GM23338 (cell line): Measurements from ENCODE around the gene LLGL2. TPM values are rescaled to one million over a fixed set of nuclear protein-coding genes. Genes with fewer than 3 reads are reported as not detected.

Experiments
- ATAC-seq: fragments of 200-7000 bp; cut with Tn5 transposase; 3 replicates; pipeline ENCODE4 v1.9.1; 2020
- DNase-seq: peaks from one replicate; pipeline ENCODE4 v3.0.0-alpha.2; 2015; ENCODE audit warnings: low spot score
- H2AFZ ChIP-seq: fragments of 200-600 bp; sonication (generic); 2 replicates; pipeline ENCODE4 v1.8.0; 2016; ENCODE audit warnings: antibody characterized with exemption, mild to moderate bottlenecking, moderate library complexity
- H3F3A ChIP-seq: fragments of 200-600 bp; sonication (generic); replicated peaks from 2 replicates; pipeline ENCODE4 v1.8.0; 2017; ENCODE audit warnings: antibody characterized with exemption, mixed run types, low read depth
- H3K27ac ChIP-seq: fragments of 200-600 bp; sonication (generic); 2 replicates; pipeline ENCODE4 v1.6.1; 2016; ENCODE audit warnings: low read depth
- H3K27me3 ChIP-seq: fragments of 200-600 bp; sonication (generic); 2 replicates; pipeline ENCODE4 v1.8.0; 2016; ENCODE audit warnings: mild to moderate bottlenecking, mixed run types, moderate library complexity; ENCODE audit not compliant: insufficient read depth
- H3K36me3 ChIP-seq: fragments of 200-600 bp; sonication (generic); 2 replicates; pipeline ENCODE4 v1.8.0; 2016; ENCODE audit warnings: mild to moderate bottlenecking; ENCODE audit not compliant: insufficient read depth
- H3K4me1 ChIP-seq: fragments of 200-600 bp; sonication (generic); 2 replicates; pipeline ENCODE4 v1.8.0; 2016; ENCODE audit warnings: mild to moderate bottlenecking, moderate library complexity; ENCODE audit not compliant: insufficient read depth
- H3K4me2 ChIP-seq: fragments of 200-600 bp; sonication (generic); 2 replicates; pipeline ENCODE4 v1.7.1; 2017; ENCODE audit warnings: mixed run types
- H3K4me3 ChIP-seq: fragments of 200-600 bp; sonication (generic); 2 replicates; pipeline ENCODE4 v1.6.1; 2016; ENCODE audit warnings: mixed run types
- H3K79me2 ChIP-seq: fragments of 200-600 bp; sonication (generic); replicated peaks from 2 replicates; pipeline ENCODE4 v1.8.0; 2017; ENCODE audit warnings: mild to moderate bottlenecking; ENCODE audit not compliant: insufficient read depth
- H3K9me2 ChIP-seq: fragments of 200-600 bp; sonication (generic); 2 replicates; pipeline ENCODE4 v1.8.0; 2017; ENCODE audit not compliant: insufficient read depth
- H4K20me1 ChIP-seq: fragments of 200-600 bp; sonication (generic); replicated peaks from 2 replicates; pipeline ENCODE4 v1.8.0; 2017; ENCODE audit warnings: mild to moderate bottlenecking; ENCODE audit not compliant: insufficient read depth
- H3K27ac Mint-ChIP-seq: 2 replicates; pipeline ENCODE4 v1.8.0; 2020; ENCODE audit warnings: inconsistent platforms, mild to moderate bottlenecking, moderate library complexity, mixed read lengths
- H3K27me3 Mint-ChIP-seq: 3 replicates; pipeline ENCODE4 v1.8.0; 2022; ENCODE audit warnings: low read depth, mild to moderate bottlenecking, moderate library complexity, mixed read lengths, inconsistent platforms; ENCODE audit not compliant: insufficient read depth, poor library complexity
- H3K36me3 Mint-ChIP-seq: 3 replicates; pipeline ENCODE4 v1.8.0; 2021; ENCODE audit warnings: low read depth, mild to moderate bottlenecking, inconsistent platforms, moderate library complexity, mixed read lengths
- H3K4me1 Mint-ChIP-seq: 3 replicates; pipeline ENCODE4 v1.8.0; 2020; ENCODE audit warnings: mild to moderate bottlenecking, inconsistent platforms, mixed read lengths
- H3K4me3 Mint-ChIP-seq: 3 replicates; pipeline ENCODE4 v1.8.0; 2021; ENCODE audit warnings: moderate library complexity, mild to moderate bottlenecking, inconsistent platforms, mixed read lengths
- H3K9me3 Mint-ChIP-seq: 3 replicates; pipeline ENCODE4 v1.8.0; 2020; ENCODE audit warnings: moderate library complexity, mild to moderate bottlenecking, inconsistent platforms, mixed read lengths
- CREB1 ChIP-seq: fragments of 250-450 bp; sonication (Bioruptor Pico); IDR thresholded peaks from 2 replicates; pipeline ENCODE4 v1.5.0; 2020; ENCODE audit warnings: low read depth, mild to moderate bottlenecking, moderate library complexity
- EZH2phosphoT487 ChIP-seq: fragments of 200-600 bp; sonication (generic); IDR thresholded peaks from one replicate; pipeline ENCODE4 v1.8.1; 2018; ENCODE audit warnings: antibody characterized with exemption; ENCODE audit not compliant: unreplicated experiment
- JUNB ChIP-seq: IDR thresholded peaks from one replicate; pipeline ENCODE4 v1.6.1; 2016; ENCODE audit warnings: antibody characterized with exemption; ENCODE audit not compliant: unreplicated experiment
- POLR2AphosphoS5 ChIP-seq: IDR thresholded peaks from 2 replicates; pipeline ENCODE4 v1.6.1; 2016; ENCODE audit warnings: antibody characterized with exemption, low read depth
- ZNF114 ChIP-seq: fragments of 250-450 bp; sonication (Bioruptor Pico); IDR thresholded peaks from 2 replicates; pipeline ENCODE4 v1.5.0; 2020; ENCODE audit warnings: mild to moderate bottlenecking, moderate library complexity
- ZNF331 ChIP-seq: fragments of 250-450 bp; sonication (Bioruptor Pico); IDR thresholded peaks from 2 replicates; pipeline ENCODE4 v1.5.0; 2020; ENCODE audit warnings: low read depth, mild to moderate bottlenecking, moderate library complexity
- polyA plus RNA-seq: library from polyadenylated mRNA; unstranded; fragments of >200 nt; fragmentation: Nextera tagmentation; extraction: Ambion mirVana; gene quantifications from 2 replicates; pipeline ENCODE4 v1.2.1, GENCODE V29; 2016
- total RNA-seq: library from RNA; depleted of rRNA; stranded (reverse); fragments of >200 nt; shearing (Covaris generic); gene quantifications from 2 replicates; pipeline ENCODE4 v1.2.3, GENCODE V29; 2014
- TF ChIP-seq, protein P1 (sequence below): IDR thresholded peaks from one replicate; pipeline ENCODE4 v1.6.1; 2018; ENCODE audit warnings: antibody characterized with exemption; ENCODE audit not compliant: unreplicated experiment
- TF ChIP-seq, protein P2 (sequence below): IDR thresholded peaks from 2 replicates; pipeline ENCODE4 v1.6.1; 2016; ENCODE audit warnings: antibody characterized with exemption
- TF ChIP-seq, protein P3 (sequence below): fragments of 250-450 bp; sonication (Bioruptor Pico); IDR thresholded peaks from 2 replicates; pipeline ENCODE4 v1.5.0; 2020; ENCODE audit warnings: mild to moderate bottlenecking, moderate library complexity
- TF ChIP-seq, protein P4 (sequence below), 2 experiments: fragments of 200-600 bp in 1 of 2; sonication (generic) in 1 of 2; conservative IDR thresholded peaks; 2 replicates each; pipeline versions ENCODE4 v1.5.1 to v1.6.1; 2016 to 2017; ENCODE audit warnings: antibody characterized with exemption in 2 of 2, low read depth in 2 of 2, mild to moderate bottlenecking in 2 of 2, moderate library complexity in 1 of 2

LLGL2 gene
- total and polyA plus RNA-seq, 2 experiments from 2014 or later = 62.5 to 78.5 TPM

DNA sequence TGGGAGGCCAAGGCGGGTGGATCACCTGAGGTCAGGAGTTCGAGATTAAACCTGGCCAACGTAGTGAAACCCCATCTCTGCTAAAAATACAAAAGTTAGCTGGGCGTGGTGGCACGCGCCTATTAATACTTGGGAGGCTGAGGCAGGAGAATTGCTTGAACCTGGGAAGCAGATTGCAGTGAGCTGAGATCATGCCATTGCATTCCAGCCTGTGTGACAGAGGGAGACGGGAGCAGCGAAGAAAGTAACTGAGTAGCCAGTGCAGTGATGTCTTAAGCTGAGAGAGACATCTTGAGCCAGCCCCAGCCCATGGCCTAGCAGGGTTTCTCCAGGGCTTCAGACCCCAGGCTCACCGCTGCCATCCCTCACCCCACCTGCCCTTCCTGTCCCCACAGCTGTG, 97.9 kb downstream of the LLGL2 start (continued):
- TF ChIP-seq, protein P1, sequence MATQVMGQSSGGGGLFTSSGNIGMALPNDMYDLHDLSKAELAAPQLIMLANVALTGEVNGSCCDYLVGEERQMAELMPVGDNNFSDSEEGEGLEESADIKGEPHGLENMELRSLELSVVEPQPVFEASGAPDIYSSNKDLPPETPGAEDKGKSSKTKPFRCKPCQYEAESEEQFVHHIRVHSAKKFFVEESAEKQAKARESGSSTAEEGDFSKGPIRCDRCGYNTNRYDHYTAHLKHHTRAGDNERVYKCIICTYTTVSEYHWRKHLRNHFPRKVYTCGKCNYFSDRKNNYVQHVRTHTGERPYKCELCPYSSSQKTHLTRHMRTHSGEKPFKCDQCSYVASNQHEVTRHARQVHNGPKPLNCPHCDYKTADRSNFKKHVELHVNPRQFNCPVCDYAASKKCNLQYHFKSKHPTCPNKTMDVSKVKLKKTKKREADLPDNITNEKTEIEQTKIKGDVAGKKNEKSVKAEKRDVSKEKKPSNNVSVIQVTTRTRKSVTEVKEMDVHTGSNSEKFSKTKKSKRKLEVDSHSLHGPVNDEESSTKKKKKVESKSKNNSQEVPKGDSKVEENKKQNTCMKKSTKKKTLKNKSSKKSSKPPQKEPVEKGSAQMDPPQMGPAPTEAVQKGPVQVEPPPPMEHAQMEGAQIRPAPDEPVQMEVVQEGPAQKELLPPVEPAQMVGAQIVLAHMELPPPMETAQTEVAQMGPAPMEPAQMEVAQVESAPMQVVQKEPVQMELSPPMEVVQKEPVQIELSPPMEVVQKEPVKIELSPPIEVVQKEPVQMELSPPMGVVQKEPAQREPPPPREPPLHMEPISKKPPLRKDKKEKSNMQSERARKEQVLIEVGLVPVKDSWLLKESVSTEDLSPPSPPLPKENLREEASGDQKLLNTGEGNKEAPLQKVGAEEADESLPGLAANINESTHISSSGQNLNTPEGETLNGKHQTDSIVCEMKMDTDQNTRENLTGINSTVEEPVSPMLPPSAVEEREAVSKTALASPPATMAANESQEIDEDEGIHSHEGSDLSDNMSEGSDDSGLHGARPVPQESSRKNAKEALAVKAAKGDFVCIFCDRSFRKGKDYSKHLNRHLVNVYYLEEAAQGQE = no peak
- TF ChIP-seq ZNF331 (CRISPR knock-in tag) (no peak), CREB1 (no peak), JUNB (no peak), POLR2AphosphoS5 (no peak), ZNF114 (no peak)
- TF ChIP-seq, protein P2, sequence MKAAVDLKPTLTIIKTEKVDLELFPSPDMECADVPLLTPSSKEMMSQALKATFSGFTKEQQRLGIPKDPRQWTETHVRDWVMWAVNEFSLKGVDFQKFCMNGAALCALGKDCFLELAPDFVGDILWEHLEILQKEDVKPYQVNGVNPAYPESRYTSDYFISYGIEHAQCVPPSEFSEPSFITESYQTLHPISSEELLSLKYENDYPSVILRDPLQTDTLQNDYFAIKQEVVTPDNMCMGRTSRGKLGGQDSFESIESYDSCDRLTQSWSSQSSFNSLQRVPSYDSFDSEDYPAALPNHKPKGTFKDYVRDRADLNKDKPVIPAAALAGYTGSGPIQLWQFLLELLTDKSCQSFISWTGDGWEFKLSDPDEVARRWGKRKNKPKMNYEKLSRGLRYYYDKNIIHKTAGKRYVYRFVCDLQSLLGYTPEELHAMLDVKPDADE = no peak

GRCh38 chr17:75624021-75624420, 98.5 kb downstream of the LLGL2 start:
- Histone ChIP-seq H3K4me2 (no peak overlapping the region), H3F3A (no peaks in the 10 kb centered on the region), H3K27ac (no peak overlapping the region), H3K36me3 (no peaks in the 10 kb centered on the region; the same call in 1 of the 2 replicates), H3K27me3 (no peaks in the 10 kb centered on the region), H3K9me2 (no peaks in the 10 kb centered on the region), H2AFZ (no peak overlapping the region), H3K79me2 (no peaks in the 10 kb centered on the region), H3K4me1 (no peaks in the 10 kb centered on the region), H4K20me1 (no peaks in the 10 kb centered on the region), H3K4me3 (no peak overlapping the region)
- Mint-ChIP-seq H3K27me3 (peaks cover 27% of the 10 kb centered on the region), H3K36me3 (no peaks in the 10 kb centered on the region), H3K27ac (no peak overlapping the region), H3K4me3 (no peak overlapping the region), H3K4me1 (peaks cover 3% of the 10 kb centered on the region; the same call in 1 of the 3 replicates), H3K9me3 (no peaks in the 10 kb centered on the region)
- DNase-seq (no peak), ATAC-seq (no peak)
- TF ChIP-seq EZH2phosphoT487 = no peak
- TF ChIP-seq, protein P2 = no peak
- TF ChIP-seq POLR2AphosphoS5 = no peak
- TF ChIP-seq, protein P3, sequence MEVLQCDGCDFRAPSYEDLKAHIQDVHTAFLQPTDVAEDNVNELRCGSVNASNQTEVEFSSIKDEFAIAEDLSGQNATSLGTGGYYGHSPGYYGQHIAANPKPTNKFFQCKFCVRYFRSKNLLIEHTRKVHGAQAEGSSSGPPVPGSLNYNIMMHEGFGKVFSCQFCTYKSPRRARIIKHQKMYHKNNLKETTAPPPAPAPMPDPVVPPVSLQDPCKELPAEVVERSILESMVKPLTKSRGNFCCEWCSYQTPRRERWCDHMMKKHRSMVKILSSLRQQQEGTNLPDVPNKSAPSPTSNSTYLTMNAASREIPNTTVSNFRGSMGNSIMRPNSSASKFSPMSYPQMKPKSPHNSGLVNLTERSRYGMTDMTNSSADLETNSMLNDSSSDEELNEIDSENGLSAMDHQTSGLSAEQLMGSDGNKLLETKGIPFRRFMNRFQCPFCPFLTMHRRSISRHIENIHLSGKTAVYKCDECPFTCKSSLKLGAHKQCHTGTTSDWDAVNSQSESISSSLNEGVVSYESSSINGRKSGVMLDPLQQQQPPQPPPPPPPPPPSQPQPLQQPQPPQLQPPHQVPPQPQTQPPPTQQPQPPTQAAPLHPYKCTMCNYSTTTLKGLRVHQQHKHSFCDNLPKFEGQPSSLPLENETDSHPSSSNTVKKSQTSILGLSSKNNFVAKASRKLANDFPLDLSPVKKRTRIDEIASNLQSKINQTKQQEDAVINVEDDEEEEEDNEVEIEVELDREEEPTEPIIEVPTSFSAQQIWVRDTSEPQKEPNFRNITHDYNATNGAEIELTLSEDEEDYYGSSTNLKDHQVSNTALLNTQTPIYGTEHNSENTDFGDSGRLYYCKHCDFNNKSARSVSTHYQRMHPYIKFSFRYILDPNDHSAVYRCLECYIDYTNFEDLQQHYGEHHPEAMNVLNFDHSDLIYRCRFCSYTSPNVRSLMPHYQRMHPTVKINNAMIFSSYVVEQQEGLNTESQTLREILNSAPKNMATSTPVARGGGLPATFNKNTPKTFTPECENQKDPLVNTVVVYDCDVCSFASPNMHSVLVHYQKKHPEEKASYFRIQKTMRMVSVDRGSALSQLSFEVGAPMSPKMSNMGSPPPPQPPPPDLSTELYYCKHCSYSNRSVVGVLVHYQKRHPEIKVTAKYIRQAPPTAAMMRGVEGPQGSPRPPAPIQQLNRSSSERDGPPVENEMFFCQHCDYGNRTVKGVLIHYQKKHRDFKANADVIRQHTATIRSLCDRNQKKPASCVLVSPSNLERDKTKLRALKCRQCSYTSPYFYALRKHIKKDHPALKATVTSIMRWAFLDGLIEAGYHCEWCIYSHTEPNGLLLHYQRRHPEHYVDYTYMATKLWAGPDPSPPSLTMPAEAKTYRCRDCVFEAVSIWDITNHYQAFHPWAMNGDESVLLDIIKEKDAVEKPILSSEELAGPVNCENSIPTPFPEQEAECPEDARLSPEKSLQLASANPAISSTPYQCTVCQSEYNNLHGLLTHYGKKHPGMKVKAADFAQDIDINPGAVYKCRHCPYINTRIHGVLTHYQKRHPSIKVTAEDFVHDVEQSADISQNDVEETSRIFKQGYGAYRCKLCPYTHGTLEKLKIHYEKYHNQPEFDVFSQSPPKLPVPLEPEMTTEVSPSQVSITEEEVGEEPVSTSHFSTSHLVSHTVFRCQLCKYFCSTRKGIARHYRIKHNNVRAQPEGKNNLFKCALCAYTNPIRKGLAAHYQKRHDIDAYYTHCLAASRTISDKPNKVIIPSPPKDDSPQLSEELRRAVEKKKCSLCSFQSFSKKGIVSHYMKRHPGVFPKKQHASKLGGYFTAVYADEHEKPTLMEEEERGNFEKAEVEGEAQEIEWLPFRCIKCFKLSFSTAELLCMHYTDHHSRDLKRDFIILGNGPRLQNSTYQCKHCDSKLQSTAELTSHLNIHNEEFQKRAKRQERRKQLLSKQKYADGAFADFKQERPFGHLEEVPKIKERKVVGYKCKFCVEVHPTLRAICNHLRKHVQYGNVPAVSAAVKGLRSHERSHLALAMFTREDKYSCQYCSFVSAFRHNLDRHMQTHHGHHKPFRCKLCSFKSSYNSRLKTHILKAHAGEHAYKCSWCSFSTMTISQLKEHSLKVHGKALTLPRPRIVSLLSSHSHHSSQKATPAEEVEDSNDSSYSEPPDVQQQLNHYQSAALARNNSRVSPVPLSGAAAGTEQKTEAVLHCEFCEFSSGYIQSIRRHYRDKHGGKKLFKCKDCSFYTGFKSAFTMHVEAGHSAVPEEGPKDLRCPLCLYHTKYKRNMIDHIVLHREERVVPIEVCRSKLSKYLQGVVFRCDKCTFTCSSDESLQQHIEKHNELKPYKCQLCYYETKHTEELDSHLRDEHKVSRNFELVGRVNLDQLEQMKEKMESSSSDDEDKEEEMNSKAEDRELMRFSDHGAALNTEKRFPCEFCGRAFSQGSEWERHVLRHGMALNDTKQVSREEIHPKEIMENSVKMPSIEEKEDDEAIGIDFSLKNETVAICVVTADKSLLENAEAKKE (CRISPR knock-in tag) = no peak
- TF ChIP-seq, protein P4, sequence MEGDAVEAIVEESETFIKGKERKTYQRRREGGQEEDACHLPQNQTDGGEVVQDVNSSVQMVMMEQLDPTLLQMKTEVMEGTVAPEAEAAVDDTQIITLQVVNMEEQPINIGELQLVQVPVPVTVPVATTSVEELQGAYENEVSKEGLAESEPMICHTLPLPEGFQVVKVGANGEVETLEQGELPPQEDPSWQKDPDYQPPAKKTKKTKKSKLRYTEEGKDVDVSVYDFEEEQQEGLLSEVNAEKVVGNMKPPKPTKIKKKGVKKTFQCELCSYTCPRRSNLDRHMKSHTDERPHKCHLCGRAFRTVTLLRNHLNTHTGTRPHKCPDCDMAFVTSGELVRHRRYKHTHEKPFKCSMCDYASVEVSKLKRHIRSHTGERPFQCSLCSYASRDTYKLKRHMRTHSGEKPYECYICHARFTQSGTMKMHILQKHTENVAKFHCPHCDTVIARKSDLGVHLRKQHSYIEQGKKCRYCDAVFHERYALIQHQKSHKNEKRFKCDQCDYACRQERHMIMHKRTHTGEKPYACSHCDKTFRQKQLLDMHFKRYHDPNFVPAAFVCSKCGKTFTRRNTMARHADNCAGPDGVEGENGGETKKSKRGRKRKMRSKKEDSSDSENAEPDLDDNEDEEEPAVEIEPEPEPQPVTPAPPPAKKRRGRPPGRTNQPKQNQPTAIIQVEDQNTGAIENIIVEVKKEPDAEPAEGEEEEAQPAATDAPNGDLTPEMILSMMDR (conservative IDR thresholded peaks at IDR 0.05; ENCODE audit: low read depth in 2 of 2) = no peak
